Type B pancreatic cell (in vitro differentiated cells): ENCODE measurements around the gene DNAJA4. TPM values are rescaled to one million over a fixed set of nuclear protein-coding genes. Genes with fewer than 3 reads are reported as not detected.

Experiments used
- DNase-seq: peaks from one replicate; pipeline ENCODE4 v3.0.0; 2021; ENCODE audit warnings: mixed read lengths; ENCODE audit not compliant: unreplicated experiment; ENCODE audit errors: extremely low spot score
- H3K27ac Mint-ChIP-seq: 2 replicates; pipeline ENCODE4 v1.8.0; 2021; ENCODE audit warnings: mild to moderate bottlenecking, mixed read lengths
- H3K27me3 Mint-ChIP-seq: 2 replicates; pipeline ENCODE4 v1.8.0; 2021; ENCODE audit warnings: mixed read lengths
- H3K36me3 Mint-ChIP-seq: 2 replicates; pipeline ENCODE4 v1.8.0; 2021; ENCODE audit warnings: mixed read lengths
- H3K4me1 Mint-ChIP-seq: one replicate; pipeline ENCODE4 v1.8.0; 2021; ENCODE audit warnings: mixed read lengths; ENCODE audit not compliant: unreplicated experiment
- H3K4me3 Mint-ChIP-seq: 2 replicates; pipeline ENCODE4 v1.8.0; 2021; ENCODE audit warnings: mild to moderate bottlenecking, mixed read lengths
- H3K9me3 Mint-ChIP-seq: 2 replicates; pipeline ENCODE4 v1.8.0; 2021; ENCODE audit warnings: mixed read lengths
- CTCF ChIP-seq: fragments of 200-600 bp; sonication (generic); conservative IDR thresholded peaks from 2 replicates; pipeline ENCODE4 v1.5.0; 2021; ENCODE audit warnings: antibody characterized with exemption, mild to moderate bottlenecking
- total RNA-seq: library from RNA; stranded (reverse); gene quantifications from 2 replicates; pipeline ENCODE4 v1.2.1, GENCODE V29; 2021; ENCODE audit warnings: low replicate concordance

Gene DNAJA4
- total RNA-seq, 1 donor from 2014 or later = 0.10 TPM

GRCh38 chr15:78301326-78301725 is 37.0 kb downstream of the DNAJA4 start:
- Mint-ChIP-seq H3K9me3 (no peaks in the 10 kb centered on the region), H3K27ac (no peak overlapping the region), H3K4me1 (peaks cover 26% of the 10 kb centered on the region), H3K27me3 (peaks cover 3% of the 10 kb centered on the region), H3K4me3 (peak overlapping the region; percentile 65), H3K36me3 (no peaks in the 10 kb centered on the region)
- no peak for TF ChIP-seq CTCF
- no peak for DNase-seq

- TF ChIP-seq CTCF = no peak
- DNase-seq = no peak
- no peaks in the 10 kb centered on the region for H3K9me3 Mint-ChIP-seq
- H3K4me3 Mint-ChIP-seq = peak overlapping the region; percentile 65
- H3K36me3 Mint-ChIP-seq = no peaks in the 10 kb centered on the region
- no peak overlapping the region for H3K27ac Mint-ChIP-seq
- peaks cover 3% of the 10 kb centered on the region for H3K27me3 Mint-ChIP-seq
- H3K4me1 Mint-ChIP-seq = peaks cover 27% of the 10 kb centered on the region
Measured at GRCh38 chr15:78301828-78302227, 37.5 kb downstream of the DNAJA4 start.

GRCh38 chr15:78302579-78303312 is 38.4 kb downstream of the DNAJA4 start:
- DNase-seq = no peak
- Mint-ChIP-seq H3K4me3 (peak overlapping the region; percentile 61), H3K36me3 (no peaks in the 10 kb centered on the region), H3K4me1 (peaks cover 24% of the 10 kb centered on the region), H3K27ac (no peak overlapping the region), H3K9me3 (no peaks in the 10 kb centered on the region), H3K27me3 (peaks cover 3% of the 10 kb centered on the region)
- no peak for TF ChIP-seq CTCF

- Mint-ChIP-seq H3K4me1 (peaks cover 17% of the 10 kb centered on the region), H3K9me3 (no peaks in the 10 kb centered on the region), H3K27ac (no peak overlapping the region), H3K36me3 (no peaks in the 10 kb centered on the region), H3K4me3 (no peak overlapping the region), H3K27me3 (peaks cover 6% of the 10 kb centered on the region)
- DNase-seq = no peak
- no peak for TF ChIP-seq CTCF
Measured at GRCh38 chr15:78304216-78305066, 40.1 kb downstream of the DNAJA4 start.

- H3K9me3 Mint-ChIP-seq = no peaks in the 10 kb centered on the region
- H3K4me3 Mint-ChIP-seq = no peak overlapping the region
- no peaks in the 10 kb centered on the region for H3K36me3 Mint-ChIP-seq
- no peak overlapping the region for H3K27ac Mint-ChIP-seq
- DNase-seq = no peak
- TF ChIP-seq CTCF = no peak
- H3K27me3 Mint-ChIP-seq = peaks cover 6% of the 10 kb centered on the region
- peaks cover 17% of the 10 kb centered on the region for H3K4me1 Mint-ChIP-seq
Measured at GRCh38 chr15:78306176-78306774, 41.9 kb downstream of the DNAJA4 start.
